ENCODE results near the gene HECTD4.
"Not testable (repeated sequence)": the region's sequence is repeated elsewhere in the genome, so short reads cannot be mapped to it uniquely, and the experiment has no call there.

The HECTD4 gene

GRCh38 chr12:112406519-112407488, 24.6 kb upstream of the HECTD4 start:
- no peak for DNase-seq

GRCh38 chr12:112401903-112402498, 19.8 kb upstream of the HECTD4 start:
- DNase-seq, result no peak

GRCh38 chr12:112401054-112401453, 18.8 kb upstream of the HECTD4 start:
- no peak for DNase-seq

GRCh38 chr12:112393328-112393727, 11.1 kb upstream of the HECTD4 start:
- no peak for DNase-seq

- DNase-seq, result not testable (repeated sequence)
These were observed 7.9 kb upstream of the HECTD4 start for GRCh38 chr12:112389922-112390654.

- DNase-seq, result no peak
These were observed 7.0 kb upstream of the HECTD4 start for GRCh38 chr12:112389228-112389627.

- peak; percentile 20 for DNase-seq
These were observed 4.5 kb upstream of the HECTD4 start for GRCh38 chr12:112386726-112387125.

- no peak for DNase-seq
These were observed 635 bp upstream of the HECTD4 start for GRCh38 chr12:112382866-112383265.

GRCh38 chr12:112381406-112381882, 787 bp downstream of the HECTD4 start:
- no peak for DNase-seq

- no peak for DNase-seq
These were observed 1.4 kb downstream of the HECTD4 start for GRCh38 chr12:112380663-112381405.

- no peak for DNase-seq
These were observed 7.1 kb downstream of the HECTD4 start for GRCh38 chr12:112375105-112375504.

GRCh38 chr12:112374166-112374740, 8.0 kb downstream of the HECTD4 start:
- DNase-seq, result no peak

GRCh38 chr12:112370868-112371510, 11.2 kb downstream of the HECTD4 start:
- no peak for DNase-seq

GRCh38 chr12:112370199-112370598, 12.0 kb downstream of the HECTD4 start:
- DNase-seq, result no peak

- no peak for DNase-seq
These were observed 13.4 kb downstream of the HECTD4 start for GRCh38 chr12:112368856-112369255.

GRCh38 chr12:112367965-112368364, 14.3 kb downstream of the HECTD4 start:
- DNase-seq, result no peak

GRCh38 chr12:112362310-112362709, 19.9 kb downstream of the HECTD4 start:
- DNase-seq, result no peak

GRCh38 chr12:112361271-112361670, 21.0 kb downstream of the HECTD4 start:
- DNase-seq, result no peak

- DNase-seq, result no peak
These were observed 22.9 kb downstream of the HECTD4 start for GRCh38 chr12:112359290-112359689.

GRCh38 chr12:112357214-112357613, 25.0 kb downstream of the HECTD4 start:
- DNase-seq, result no peak

- DNase-seq, result no peak
These were observed 27.8 kb downstream of the HECTD4 start for GRCh38 chr12:112354399-112354798.

GRCh38 chr12:112353393-112353792, 28.8 kb downstream of the HECTD4 start:
- DNase-seq, result no peak
